ENCODE measurements around the gene PPIA.
"Not testable (repeated sequence)": the region's sequence is repeated elsewhere in the genome, so short reads cannot be mapped to it uniquely, and the experiment has no call there.

Gene PPIA

GRCh38 chr7:44771358-44771757 lies 25.1 kb upstream of the PPIA start:
- Histone ChIP-seq H3K4me1 (ENCODE audit: control insufficient read depth, insufficient read depth, low read length) (peaks cover 36% of the 10 kb centered on the region), H3K9ac (ENCODE audit: low read length in 2 of 2) (no peak overlapping the region), H3K36me3 (ENCODE audit: control insufficient read depth in 2 of 2, insufficient read depth in 2 of 2, low read length in 2 of 2) (peaks cover 6 to 12% of the 10 kb centered on the region in 2 donors), H3K4me3 (ENCODE audit: low read length in 2 of 2) (no peak overlapping the region), H3K27ac (ENCODE audit: low read length) (no peak overlapping the region), H3K27me3 (ENCODE audit: control insufficient read depth in 1 of 2, insufficient read depth in 2 of 2, low read length in 2 of 2) (peaks cover 0 to 6% of the 10 kb centered on the region in 2 donors), H3K9me3 (ENCODE audit: control insufficient read depth in 2 of 2, low read length in 2 of 2) (no peaks in the 10 kb centered on the region)

- H3K9me3 ChIP-seq (ENCODE audit: control insufficient read depth in 2 of 2, low read length in 2 of 2), result no peaks in the 10 kb centered on the region
- H3K27me3 ChIP-seq (ENCODE audit: control insufficient read depth in 1 of 2, insufficient read depth in 2 of 2, low read length in 2 of 2), result peaks cover 0 to 6% of the 10 kb centered on the region in 2 donors
- H3K27ac ChIP-seq (ENCODE audit: low read length), result no peak overlapping the region
Measured at GRCh38 chr7:44772440-44772839, 24.0 kb upstream of the PPIA start.

DNA sequence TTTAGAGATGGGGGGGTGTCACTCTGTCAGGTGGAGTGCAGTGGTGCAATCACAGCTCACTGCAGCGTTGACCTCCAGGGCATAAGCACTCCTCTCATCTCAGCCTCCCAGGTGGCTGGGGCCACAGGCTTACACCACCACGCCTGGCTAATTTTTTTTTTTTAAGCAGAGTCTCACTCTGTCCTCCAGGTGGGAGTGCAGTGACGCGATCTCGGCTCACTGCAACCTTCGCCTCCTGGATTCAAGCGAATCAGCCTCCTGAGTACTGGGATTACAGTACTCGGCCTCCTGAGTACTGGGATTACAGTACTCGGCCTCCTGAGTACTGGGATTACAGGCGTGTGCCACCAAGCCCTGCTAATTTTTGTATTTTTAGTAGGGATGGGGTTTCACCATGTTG lies 23.6 kb upstream of the PPIA start:
- H3K4me3 ChIP-seq (ENCODE audit: low read length in 2 of 2), result no peak overlapping the region
- no peaks in the 10 kb centered on the region for H3K36me3 ChIP-seq (ENCODE audit: control insufficient read depth in 2 of 2, insufficient read depth in 2 of 2, low read length in 2 of 2)
- H3K27ac ChIP-seq (ENCODE audit: low read length), result no peak overlapping the region
- no peaks in the 10 kb centered on the region for H3K9me3 ChIP-seq (ENCODE audit: control insufficient read depth in 2 of 2, low read length in 2 of 2)
- peaks cover 0 to 6% of the 10 kb centered on the region in 2 donors for H3K27me3 ChIP-seq (ENCODE audit: control insufficient read depth in 1 of 2, insufficient read depth in 2 of 2, low read length in 2 of 2)
- no peak overlapping the region for H3K9ac ChIP-seq (ENCODE audit: low read length in 2 of 2)
- H3K4me1 ChIP-seq (ENCODE audit: control insufficient read depth, insufficient read depth, low read length), result peaks cover 28% of the 10 kb centered on the region

More at GRCh38 chr7:44772440-44772839, 24.0 kb upstream of the PPIA start:
- H3K4me1 ChIP-seq (ENCODE audit: control insufficient read depth, insufficient read depth, low read length), result peaks cover 32% of the 10 kb centered on the region
- H3K9ac ChIP-seq (ENCODE audit: low read length in 2 of 2), result no peak overlapping the region
- H3K36me3 ChIP-seq (ENCODE audit: control insufficient read depth in 2 of 2, insufficient read depth in 2 of 2, low read length in 2 of 2), result peaks cover 0 to 3% of the 10 kb centered on the region in 2 donors
- H3K4me3 ChIP-seq (ENCODE audit: low read length in 2 of 2), result no peak overlapping the region

GRCh38 chr7:44774486-44774885 lies 22.0 kb upstream of the PPIA start:
- H3K4me1 ChIP-seq (ENCODE audit: control insufficient read depth, insufficient read depth, low read length), result peaks cover 11% of the 10 kb centered on the region
- not testable (repeated sequence) for H3K27me3 ChIP-seq (ENCODE audit: control insufficient read depth in 1 of 2, insufficient read depth in 2 of 2, low read length in 2 of 2); H3K27ac ChIP-seq (ENCODE audit: low read length); H3K9ac ChIP-seq (ENCODE audit: low read length in 2 of 2); H3K9me3 ChIP-seq (ENCODE audit: control insufficient read depth in 2 of 2, low read length in 2 of 2); H3K4me3 ChIP-seq (ENCODE audit: low read length in 2 of 2); H3K36me3 ChIP-seq (ENCODE audit: control insufficient read depth in 2 of 2, insufficient read depth in 2 of 2, low read length in 2 of 2)

DNA sequence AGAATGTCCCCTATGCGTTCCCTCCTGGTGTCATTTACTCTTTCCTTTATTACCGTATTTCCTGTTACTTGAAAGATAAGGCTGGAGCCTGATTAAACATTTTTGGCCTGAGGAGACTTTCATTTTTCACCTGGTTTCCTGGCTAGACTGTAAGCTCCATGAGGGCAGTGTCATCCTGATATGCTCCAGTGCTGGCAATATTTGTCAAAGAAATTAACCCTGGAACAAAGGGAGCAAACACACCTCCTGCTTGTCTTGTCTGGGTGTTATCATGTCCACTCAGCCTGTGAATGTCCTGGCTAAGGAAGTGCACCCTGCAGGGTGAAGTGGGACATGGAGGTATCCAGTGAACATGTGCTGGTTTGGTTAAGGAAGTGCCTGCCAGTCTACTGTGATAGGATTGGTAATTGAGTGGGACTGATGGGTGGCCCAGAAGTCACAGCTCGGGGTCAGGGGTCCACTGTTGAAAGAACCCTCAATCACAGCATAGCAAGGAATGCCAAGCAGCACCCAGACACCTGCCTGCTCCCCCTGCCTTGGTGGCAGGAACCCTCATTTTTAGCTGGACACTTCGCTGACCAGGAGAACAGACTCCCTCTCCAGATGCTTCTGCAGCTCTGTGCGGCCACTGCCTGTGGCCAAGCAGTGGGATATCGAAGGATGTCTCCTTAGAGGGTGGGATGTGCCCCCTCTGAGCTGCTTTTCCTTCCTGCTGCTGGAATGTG lies 20.9 kb upstream of the PPIA start:
- Histone ChIP-seq H3K4me3 (ENCODE audit: low read length in 2 of 2) (no peak overlapping the region), H3K27me3 (ENCODE audit: control insufficient read depth in 1 of 2, insufficient read depth in 2 of 2, low read length in 2 of 2) (peaks cover 0 to 6% of the 10 kb centered on the region in 2 donors), H3K4me1 (ENCODE audit: control insufficient read depth, insufficient read depth, low read length) (peaks cover under 1% of the 10 kb centered on the region), H3K9me3 (ENCODE audit: control insufficient read depth in 2 of 2, low read length in 2 of 2) (no peaks in the 10 kb centered on the region), H3K36me3 (ENCODE audit: control insufficient read depth in 2 of 2, insufficient read depth in 2 of 2, low read length in 2 of 2) (no peaks in the 10 kb centered on the region), H3K27ac (ENCODE audit: low read length) (no peak overlapping the region), H3K9ac (ENCODE audit: low read length in 2 of 2) (no peak overlapping the region)

DNA sequence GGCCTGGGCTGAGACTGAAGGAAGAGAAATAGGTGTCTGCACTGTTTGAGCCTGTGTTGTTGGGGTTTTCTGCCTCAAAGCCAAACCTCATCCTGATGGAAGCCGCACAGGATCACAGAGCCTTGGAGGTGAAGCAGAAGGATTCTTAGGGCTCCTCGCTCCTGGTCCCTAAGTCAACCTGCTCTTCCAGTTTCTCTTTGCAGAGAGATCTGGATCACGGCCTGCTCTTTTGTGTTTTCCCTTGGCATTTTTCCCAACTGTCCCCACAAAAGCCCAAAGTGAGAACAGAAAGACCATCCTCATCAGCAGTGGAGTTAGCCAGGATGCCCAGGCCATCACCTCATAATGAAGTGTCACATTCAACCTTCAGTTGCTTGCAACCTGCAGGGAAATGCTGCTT lies 20.3 kb upstream of the PPIA start:
- no peak overlapping the region for H3K9ac ChIP-seq (ENCODE audit: low read length in 2 of 2)
- no peaks in the 10 kb centered on the region for H3K36me3 ChIP-seq (ENCODE audit: control insufficient read depth in 2 of 2, insufficient read depth in 2 of 2, low read length in 2 of 2)
- no peaks in the 10 kb centered on the region for H3K9me3 ChIP-seq (ENCODE audit: control insufficient read depth in 2 of 2, low read length in 2 of 2)
- H3K27me3 ChIP-seq (ENCODE audit: control insufficient read depth in 1 of 2, insufficient read depth in 2 of 2, low read length in 2 of 2), result peaks cover 0 to 6% of the 10 kb centered on the region in 2 donors
- no peak overlapping the region for H3K4me3 ChIP-seq (ENCODE audit: low read length in 2 of 2)
- H3K27ac ChIP-seq (ENCODE audit: low read length), result no peak overlapping the region
- H3K4me1 ChIP-seq (ENCODE audit: control insufficient read depth, insufficient read depth, low read length), result no peaks in the 10 kb centered on the region

DNA sequence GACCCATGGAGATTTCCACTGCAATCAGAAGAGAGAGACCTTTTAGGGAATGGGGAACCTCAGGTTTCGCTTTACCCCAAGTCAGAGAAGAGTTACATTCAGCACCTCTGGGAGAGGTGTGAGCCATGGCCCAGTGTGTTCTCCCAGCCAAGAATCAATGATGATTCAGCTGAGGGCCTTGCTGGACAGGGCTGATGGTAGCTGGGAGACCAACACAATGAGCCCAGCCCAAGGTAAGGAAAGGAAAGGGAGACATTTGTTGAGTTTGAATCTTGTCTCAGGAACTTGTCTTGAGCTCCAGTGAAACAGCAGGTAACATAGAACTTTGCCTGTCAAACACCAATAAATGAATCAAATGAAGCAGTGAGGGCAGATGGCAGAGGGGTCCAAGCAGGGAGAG lies 14.0 kb upstream of the PPIA start:
- peaks cover 4 to 5% of the 10 kb centered on the region in 2 donors for H3K9me3 ChIP-seq (ENCODE audit: control insufficient read depth in 2 of 2, low read length in 2 of 2)
- no peak overlapping the region for H3K9ac ChIP-seq (ENCODE audit: low read length in 2 of 2)
- H3K36me3 ChIP-seq (ENCODE audit: control insufficient read depth in 2 of 2, insufficient read depth in 2 of 2, low read length in 2 of 2), result no peaks in the 10 kb centered on the region
- H3K27ac ChIP-seq (ENCODE audit: low read length), result no peak overlapping the region
- H3K27me3 ChIP-seq (ENCODE audit: control insufficient read depth in 1 of 2, insufficient read depth in 2 of 2, low read length in 2 of 2), result no peaks in the 10 kb centered on the region
- H3K4me3 ChIP-seq (ENCODE audit: low read length in 2 of 2), result no peak overlapping the region
- H3K4me1 ChIP-seq (ENCODE audit: control insufficient read depth, insufficient read depth, low read length), result no peaks in the 10 kb centered on the region

DNA sequence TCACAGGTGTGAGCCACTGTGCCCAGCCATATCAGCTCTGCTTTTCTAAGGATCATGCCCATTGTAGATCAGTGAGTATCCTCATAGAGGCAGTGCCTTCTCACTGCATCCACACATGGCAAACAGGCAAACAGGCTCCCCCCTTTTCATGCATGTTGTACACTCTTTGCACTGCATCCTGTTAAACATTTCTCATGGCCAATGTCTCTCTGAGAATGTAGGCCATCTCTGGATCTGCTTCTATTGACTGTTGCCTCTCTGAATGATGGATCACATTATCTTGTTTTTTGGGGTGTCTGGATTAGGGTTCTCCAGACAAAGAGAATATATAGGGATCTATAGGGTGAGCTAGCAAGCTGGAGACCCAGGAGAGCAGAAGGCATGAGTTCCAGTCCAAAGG lies 13.1 kb upstream of the PPIA start:
- Histone ChIP-seq H3K9ac (ENCODE audit: low read length in 2 of 2) (no peak overlapping the region), H3K36me3 (ENCODE audit: control insufficient read depth in 2 of 2, insufficient read depth in 2 of 2, low read length in 2 of 2) (no peaks in the 10 kb centered on the region), H3K4me3 (ENCODE audit: low read length in 2 of 2) (no peak overlapping the region), H3K9me3 (ENCODE audit: control insufficient read depth in 2 of 2, low read length in 2 of 2) (peaks cover 4 to 5% of the 10 kb centered on the region in 2 donors), H3K27me3 (ENCODE audit: control insufficient read depth in 1 of 2, insufficient read depth in 2 of 2, low read length in 2 of 2) (no peaks in the 10 kb centered on the region), H3K27ac (ENCODE audit: low read length) (no peak overlapping the region), H3K4me1 (ENCODE audit: control insufficient read depth, insufficient read depth, low read length) (no peaks in the 10 kb centered on the region)

DNA sequence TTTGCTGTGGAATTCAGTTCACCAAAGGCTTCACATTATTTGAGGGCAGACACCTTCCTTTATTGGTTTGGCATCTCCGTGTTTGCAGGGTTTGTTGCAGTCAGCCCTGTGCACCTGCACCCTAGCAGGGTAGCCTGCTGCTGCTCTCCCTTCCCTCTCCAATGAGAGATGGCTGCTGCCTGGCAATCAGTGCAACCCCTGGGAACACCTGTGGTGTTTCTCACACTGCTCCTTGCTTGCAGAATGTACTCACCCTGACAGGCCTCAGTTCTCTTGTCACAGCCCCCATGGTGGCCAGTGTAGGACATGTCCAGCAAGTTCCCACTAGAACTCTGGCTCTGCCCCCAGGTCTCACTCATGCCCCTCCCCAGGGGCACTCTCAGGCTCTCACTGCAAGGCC lies 12.1 kb upstream of the PPIA start:
- H3K4me3 ChIP-seq (ENCODE audit: low read length in 2 of 2), result no peak overlapping the region
- H3K27me3 ChIP-seq (ENCODE audit: control insufficient read depth in 1 of 2, insufficient read depth in 2 of 2, low read length in 2 of 2), result no peaks in the 10 kb centered on the region
- no peak overlapping the region for H3K27ac ChIP-seq (ENCODE audit: low read length)
- H3K9me3 ChIP-seq (ENCODE audit: control insufficient read depth in 2 of 2, low read length in 2 of 2), result peaks cover 4 to 5% of the 10 kb centered on the region in 2 donors
- H3K9ac ChIP-seq (ENCODE audit: low read length in 2 of 2), result no peak overlapping the region
- H3K36me3 ChIP-seq (ENCODE audit: control insufficient read depth in 2 of 2, insufficient read depth in 2 of 2, low read length in 2 of 2), result no peaks in the 10 kb centered on the region
- H3K4me1 ChIP-seq (ENCODE audit: control insufficient read depth, insufficient read depth, low read length), result no peaks in the 10 kb centered on the region

GRCh38 chr7:44785218-44785617 lies 11.3 kb upstream of the PPIA start:
- H3K27me3 ChIP-seq (ENCODE audit: control insufficient read depth in 1 of 2, insufficient read depth in 2 of 2, low read length in 2 of 2); H3K9ac ChIP-seq (ENCODE audit: low read length in 2 of 2); H3K36me3 ChIP-seq (ENCODE audit: control insufficient read depth in 2 of 2, insufficient read depth in 2 of 2, low read length in 2 of 2); H3K9me3 ChIP-seq (ENCODE audit: control insufficient read depth in 2 of 2, low read length in 2 of 2); H3K4me1 ChIP-seq (ENCODE audit: control insufficient read depth, insufficient read depth, low read length); H3K27ac ChIP-seq (ENCODE audit: low read length); H3K4me3 ChIP-seq (ENCODE audit: low read length in 2 of 2): not testable (repeated sequence)

DNA sequence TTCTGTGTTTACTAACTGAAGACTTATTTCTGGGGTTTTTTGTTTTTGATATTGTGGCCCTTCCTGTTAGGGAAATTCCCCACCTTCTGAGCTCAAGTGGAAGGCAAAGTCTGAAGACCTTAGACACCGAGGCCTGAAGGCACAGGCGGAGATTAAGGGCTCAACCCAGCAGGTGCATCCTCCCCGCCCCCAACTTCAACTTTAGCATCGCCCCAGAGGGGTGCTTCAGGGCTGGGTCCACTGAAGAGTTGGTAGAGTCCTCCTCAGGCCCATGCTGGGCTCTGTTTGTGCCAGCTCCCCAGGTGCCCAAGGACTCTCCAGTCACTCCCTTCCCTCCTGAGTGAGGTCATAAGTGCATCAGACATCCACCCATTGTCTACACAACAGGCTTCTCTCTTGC lies 9.4 kb upstream of the PPIA start:
- Histone ChIP-seq H3K27ac (ENCODE audit: low read length) (no peak overlapping the region), H3K9me3 (ENCODE audit: control insufficient read depth in 2 of 2, low read length in 2 of 2) (peaks cover 4 to 5% of the 10 kb centered on the region in 2 donors), H3K36me3 (ENCODE audit: control insufficient read depth in 2 of 2, insufficient read depth in 2 of 2, low read length in 2 of 2) (no peaks in the 10 kb centered on the region), H3K9ac (ENCODE audit: low read length in 2 of 2) (no peak overlapping the region), H3K27me3 (ENCODE audit: control insufficient read depth in 1 of 2, insufficient read depth in 2 of 2, low read length in 2 of 2) (no peaks in the 10 kb centered on the region), H3K4me3 (ENCODE audit: low read length in 2 of 2) (no peak overlapping the region), H3K4me1 (ENCODE audit: control insufficient read depth, insufficient read depth, low read length) (no peaks in the 10 kb centered on the region)
